ENCODE results near the gene RAD51B.

- TF ChIP-seq CTCF (IDR thresholded peaks at IDR 0.05) (no peak), EP300 (IDR thresholded peaks at IDR 0.05) (no peak), POLR2A (IDR thresholded peaks at IDR 0.05) (no peak)
Observed at GRCh38 chr14:68062651-68063050, 243.1 kb downstream of the RAD51B start.

Data from ovary (tissue), 3 donors.